Fibroblast of pulmonary artery (primary cell): Measurements from ENCODE around the gene PORCN.
"Not testable (repeated sequence)": the region's sequence is repeated elsewhere in the genome, so short reads cannot be mapped to it uniquely, and the experiment has no call there.

Experiments
- DNase-seq: peaks from one replicate; pipeline ENCODE4 v3.0.0-alpha.2; 2010; ENCODE audit warnings: low read depth
- H3K4me3 ChIP-seq: replicated peaks from 2 replicates; pipeline ENCODE4 v1.5.1; 2011; ENCODE audit warnings: low read depth, mild to moderate bottlenecking, control low read depth, low read length, moderate library complexity
- CTCF ChIP-seq: IDR thresholded peaks from 2 replicates; pipeline ENCODE4 v1.5.1; 2011; ENCODE audit warnings: mild to moderate bottlenecking, control low read depth, low read length, inconsistent platforms; ENCODE audit errors: missing control alignments

PORCN gene

GRCh38 chrX:48514868-48515460, 6.2 kb downstream of the PORCN start:
- no peak overlapping the region for H3K4me3 ChIP-seq
- DNase-seq, result no peak
- TF ChIP-seq CTCF, result no peak

- no peak for TF ChIP-seq CTCF
- DNase-seq, result no peak
- no peak overlapping the region for H3K4me3 ChIP-seq
Measured at GRCh38 chrX:48515842-48516241, 7.0 kb downstream of the PORCN start.

- no peak for DNase-seq
- TF ChIP-seq CTCF, result no peak
- H3K4me3 ChIP-seq, result no peak overlapping the region
Measured at GRCh38 chrX:48516285-48516684, 7.5 kb downstream of the PORCN start.

GRCh38 chrX:48516987-48517386, 8.2 kb downstream of the PORCN start:
- TF ChIP-seq CTCF, result no peak
- no peak for DNase-seq
- H3K4me3 ChIP-seq, result no peak overlapping the region

GRCh38 chrX:48519481-48519880, 10.7 kb downstream of the PORCN start:
- H3K4me3 ChIP-seq, result not testable (repeated sequence)

GRCh38 chrX:48520455-48520854, 11.7 kb downstream of the PORCN start:
- DNase-seq, result no peak
- no peak for TF ChIP-seq CTCF
- no peak overlapping the region for H3K4me3 ChIP-seq

More at GRCh38 chrX:48519481-48519880, 10.7 kb downstream of the PORCN start:
- not testable (repeated sequence) for DNase-seq

GRCh38 chrX:48520976-48521352, 12.2 kb downstream of the PORCN start:
- no peak for DNase-seq
- TF ChIP-seq CTCF, result no peak
- peak overlapping the region; percentile 57 for H3K4me3 ChIP-seq
